ENCODE results near the gene PCBP3. TPM values are rescaled to one million over a fixed set of nuclear protein-coding genes. Genes with fewer than 3 reads are reported as not detected.

The PCBP3 gene
- total and polyA plus RNA-seq, 2 of the 8 experiments (the other 6 are each of a cell fraction or from before 2014, with no cell fraction given), result 3.5 to 6.3 TPM

DNA sequence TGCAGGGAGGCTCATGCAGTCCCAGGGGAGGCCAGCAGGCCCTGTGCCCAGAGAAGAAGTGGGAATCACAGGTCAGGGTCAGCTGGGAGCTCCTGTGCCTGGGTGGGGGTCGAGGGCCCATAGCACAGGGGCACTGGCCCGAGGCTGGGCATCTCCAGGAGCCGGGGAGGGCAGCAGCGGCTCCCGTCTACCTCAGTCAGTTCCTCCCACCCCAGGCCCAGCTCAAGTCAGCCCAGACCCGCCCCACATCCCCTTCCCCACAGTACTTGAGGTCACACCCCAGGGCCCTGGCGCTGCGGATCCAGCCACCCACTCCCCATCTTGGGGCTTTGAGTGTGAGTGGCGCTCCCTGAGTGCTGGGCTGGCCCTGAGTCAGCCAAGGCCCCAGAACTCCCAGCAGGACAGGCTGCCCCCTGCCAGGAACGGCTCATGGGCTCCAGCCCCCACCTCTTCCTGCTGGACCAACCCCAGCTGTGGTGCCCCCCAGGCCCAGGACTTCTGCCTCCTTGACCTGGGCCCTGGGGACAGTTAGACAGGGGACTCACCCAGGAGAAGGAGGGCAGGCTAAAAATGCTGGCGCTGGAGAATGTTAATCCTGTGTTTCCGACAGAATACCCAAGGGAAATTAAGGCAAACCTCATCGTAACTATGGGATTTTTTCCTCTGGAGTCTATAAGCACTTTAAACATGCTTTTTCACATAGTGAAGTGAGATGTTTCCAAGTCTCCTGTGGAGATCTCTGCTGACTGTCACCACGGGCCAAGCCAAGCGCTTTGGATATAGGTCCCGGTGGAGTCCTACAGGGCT lies 269.3 kb downstream of the PCBP3 start:
- Histone ChIP-seq H3K14ac (ENCODE audit: insufficient read length) (no peak overlapping the region), H4K5ac (ENCODE audit: insufficient read length, low read depth, low read length) (no peak overlapping the region), H3K9ac (replicated peaks in 1 of 4; ENCODE audit: extremely low read depth in 1 of 4, low read depth in 3 of 4, low read length in 3 of 4) (no peak overlapping the region), H3K56ac (replicated peaks; ENCODE audit: insufficient read length, low read depth, low read length) (no peak overlapping the region), H3K4ac (replicated peaks; ENCODE audit: insufficient read length, low read depth, low read length) (no peak overlapping the region), H3K4me2 (ENCODE audit: insufficient read depth in 1 of 2, low read depth in 2 of 2, low read length in 2 of 2) (no peak overlapping the region), H2BK5ac (ENCODE audit: low read depth, low read length) (no peak overlapping the region), H3K23ac (ENCODE audit: insufficient read length) (no peak overlapping the region), H2BK12ac (ENCODE audit: low read depth, low read length) (no peak overlapping the region), H3K36me3 (ENCODE audit: control insufficient read depth in 2 of 4, insufficient read depth in 4 of 4, low read length in 3 of 4) (no peaks in the 10 kb centered on the region), H4K20me1 (replicated peaks in 1 of 2; ENCODE audit: control insufficient read depth in 1 of 2, insufficient read depth in 2 of 2, low read length in 2 of 2) (peaks cover 0 to 5% of the 10 kb centered on the region in 2 experiments), H3K18ac (ENCODE audit: extremely low read depth, low read length) (no peak overlapping the region), H2BK15ac (ENCODE audit: low read length) (no peak overlapping the region), H3K79me1 (ENCODE audit: low read depth, low read length) (no peaks in the 10 kb centered on the region), H3K4me1 (replicated peaks in 1 of 4; ENCODE audit: control insufficient read depth in 3 of 4, insufficient read depth in 4 of 4, low read length in 3 of 4) (no peaks in the 10 kb centered on the region), H3K4me3 (ENCODE audit: extremely low read depth in 1 of 4, insufficient read depth in 2 of 4, low read depth in 3 of 4, low read length in 4 of 4) (no peak overlapping the region), H4K91ac (replicated peaks; ENCODE audit: insufficient read length, low read length) (no peak overlapping the region), H3K79me2 (ENCODE audit: control insufficient read depth in 1 of 2, insufficient read depth in 2 of 2, low read length in 2 of 2) (no peaks in the 10 kb centered on the region), H4K8ac (ENCODE audit: extremely low read depth, insufficient read depth, low read length) (no peak overlapping the region), H3K27ac (ENCODE audit: low read depth, low read length) (no peak overlapping the region), H2BK20ac (ENCODE audit: low read length) (no peak overlapping the region), H3K23me2 (ENCODE audit: low read depth, low read length) (no peaks in the 10 kb centered on the region), H2BK120ac (replicated peaks; ENCODE audit: low read depth, low read length) (no peak overlapping the region), H2AK5ac (ENCODE audit: low read depth, low read length) (no peak overlapping the region), H3K27me3 (replicated peaks in 1 of 4; ENCODE audit: control insufficient read depth in 3 of 4, extremely low read depth in 1 of 4, insufficient read depth in 3 of 4, low read length in 3 of 4) (no peaks in the 10 kb centered on the region; a peak in 1 of 7 replicates), H3K9me3 (ENCODE audit: insufficient read depth in 2 of 2, low read depth in 1 of 2, low read length in 1 of 2) (no peaks in the 10 kb centered on the region), H2AFZ (ENCODE audit: low read length) (no peak overlapping the region)
- TF ChIP-seq KDM4A (IDR thresholded peaks at IDR 0.05; ENCODE audit: low read depth, low read length, severe bottlenecking) (no peak), SIX5 (IDR thresholded peaks at IDR 0.05; ENCODE audit: low read depth, low read length) (no peak), NRF1 (IDR thresholded peaks at IDR 0.05; ENCODE audit: low read depth, low read length) (no peak), GABPA (IDR thresholded peaks at IDR 0.05; ENCODE audit: borderline replicate concordance, insufficient read depth, low read length) (no peak), FOSL1 (IDR thresholded peaks at IDR 0.05; ENCODE audit: insufficient read depth, low read depth, low read length) (no peak), SP1 (IDR thresholded peaks at IDR 0.05; ENCODE audit: low read depth, low read length) (no peak), KDM1A (IDR thresholded peaks at IDR 0.05; ENCODE audit: borderline replicate concordance, low read length) (no peak), CBX8 (IDR thresholded peaks at IDR 0.05; ENCODE audit: borderline replicate concordance, low read depth, low read length) (no peak), JUND (IDR thresholded peaks at IDR 0.05; ENCODE audit: low read length) (no peak)
- TF ChIP-seq, protein P1, sequence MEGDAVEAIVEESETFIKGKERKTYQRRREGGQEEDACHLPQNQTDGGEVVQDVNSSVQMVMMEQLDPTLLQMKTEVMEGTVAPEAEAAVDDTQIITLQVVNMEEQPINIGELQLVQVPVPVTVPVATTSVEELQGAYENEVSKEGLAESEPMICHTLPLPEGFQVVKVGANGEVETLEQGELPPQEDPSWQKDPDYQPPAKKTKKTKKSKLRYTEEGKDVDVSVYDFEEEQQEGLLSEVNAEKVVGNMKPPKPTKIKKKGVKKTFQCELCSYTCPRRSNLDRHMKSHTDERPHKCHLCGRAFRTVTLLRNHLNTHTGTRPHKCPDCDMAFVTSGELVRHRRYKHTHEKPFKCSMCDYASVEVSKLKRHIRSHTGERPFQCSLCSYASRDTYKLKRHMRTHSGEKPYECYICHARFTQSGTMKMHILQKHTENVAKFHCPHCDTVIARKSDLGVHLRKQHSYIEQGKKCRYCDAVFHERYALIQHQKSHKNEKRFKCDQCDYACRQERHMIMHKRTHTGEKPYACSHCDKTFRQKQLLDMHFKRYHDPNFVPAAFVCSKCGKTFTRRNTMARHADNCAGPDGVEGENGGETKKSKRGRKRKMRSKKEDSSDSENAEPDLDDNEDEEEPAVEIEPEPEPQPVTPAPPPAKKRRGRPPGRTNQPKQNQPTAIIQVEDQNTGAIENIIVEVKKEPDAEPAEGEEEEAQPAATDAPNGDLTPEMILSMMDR (IDR thresholded peaks at IDR 0.05; ENCODE audit: control extremely low read depth in 1 of 3, insufficient read depth in 1 of 3, low read depth in 1 of 3, low read length in 3 of 3), result no peak
- DNase-seq (ENCODE audit: low read depth in 1 of 2, low spot score in 2 of 2), result no peak
- WGBS, 2 experiments (ENCODE audit: extremely low coverage in 1 of 2, insufficient coverage in 1 of 2, insufficient read length in 1 of 2, insufficient replicate concordance in 2 of 2, low coverage in 1 of 2, low lambda C conversion rate in 2 of 2, missing lambda C conversion rate in 1 of 2), result 93% methylated on average over 13 of the region's 16 CpGs; no CpG with 5 or more reads in 1 of the 2 experiments
- ChIA-PET POLR2A (ENCODE audit: partially characterized antibody) (interaction anchor here (0.6 kb wide), 1 partner anchor 246 kb away, joined by 3 read pairs; no protein-coding TSS in a partner anchor), CTCF (ENCODE audit: partially characterized antibody) (interaction anchor here (1.2 to 4.5 kb wide), 3 partner anchors 9 to 357 kb away, joined by 3 to 19 read pairs (median 4); no protein-coding TSS in a partner anchor)
- no peak for FAIRE-seq
